ENCODE data around the gene ECSIT. TPM values are rescaled to one million over a fixed set of nuclear protein-coding genes. Genes with fewer than 3 reads are reported as not detected.

The ECSIT gene
- total RNA-seq, 2 donors from 2014 or later = 44.2 to 53.3 TPM

GRCh38 chr19:11538232-11539036 is 9.5 kb upstream of the ECSIT start, which contains the start of gene CNN1:
Gene CNN1 (plus strand): TSS chr19:11538851. CDS start chr19:11538928, 77 bp downstream.
- no peak for ATAC-seq (replicated peaks)
- Mint-ChIP-seq H3K27ac (no peak within 1 kb of the TSS), H3K27me3 (peaks cover 13% of the 10 kb centered on the region), H3K4me1 (peaks cover 5% of the 10 kb centered on the region), H3K9me3 (no peaks in the 10 kb centered on the region), H3K4me3 (no peak within 1 kb of the TSS), H3K36me3 (ENCODE audit: low read depth) (no peaks in the 10 kb centered on the region)

DNA sequence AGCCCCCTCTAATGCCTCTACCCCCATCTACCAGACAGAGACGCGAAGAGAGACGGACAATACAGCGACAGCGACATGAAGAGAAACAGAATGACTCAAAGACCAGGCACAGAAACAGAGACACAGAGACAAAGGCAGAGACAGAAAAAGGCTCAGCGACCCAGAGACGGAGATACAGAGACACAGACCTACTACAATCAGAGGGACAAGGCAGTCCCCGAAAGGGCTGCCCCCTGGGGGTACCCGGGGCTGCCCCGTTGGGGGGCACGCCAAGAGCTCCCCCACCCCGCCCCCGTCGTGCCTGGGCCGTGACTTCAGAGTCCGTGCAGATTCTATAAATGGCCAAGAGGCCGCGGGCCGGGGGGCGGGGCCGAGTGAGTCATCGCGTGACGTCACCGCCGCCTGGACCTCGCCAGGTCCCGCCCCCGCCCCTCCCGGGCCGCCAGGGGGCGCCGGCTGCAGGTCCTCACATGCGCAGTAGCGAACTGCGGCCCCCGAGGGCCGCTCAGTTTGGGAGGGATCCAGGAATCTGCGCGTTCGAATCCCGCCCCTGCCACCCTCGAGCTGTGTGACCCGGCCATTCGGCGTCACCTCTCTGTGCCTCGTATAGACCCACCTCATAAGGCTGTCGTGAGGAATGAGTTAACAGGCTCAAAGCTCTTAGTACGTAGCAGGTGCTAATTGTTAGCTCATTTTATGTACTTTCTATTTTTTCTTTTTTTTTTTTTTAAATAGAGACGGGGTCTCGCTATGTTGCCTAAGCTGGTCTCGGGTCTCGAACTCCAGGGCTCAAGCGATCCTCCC is 7.1 kb upstream of the ECSIT start:
- peak overlapping the region; percentile 74 for H3K4me3 Mint-ChIP-seq
- H3K9me3 Mint-ChIP-seq = no peaks in the 10 kb centered on the region
- peak; percentile 77 for ATAC-seq (replicated peaks)
- H3K36me3 Mint-ChIP-seq (ENCODE audit: low read depth) = no peaks in the 10 kb centered on the region
- peaks cover 10% of the 10 kb centered on the region for H3K27me3 Mint-ChIP-seq
- H3K4me1 Mint-ChIP-seq = peaks cover 9% of the 10 kb centered on the region
- H3K27ac Mint-ChIP-seq = peak overlapping the region; percentile 89

DNA sequence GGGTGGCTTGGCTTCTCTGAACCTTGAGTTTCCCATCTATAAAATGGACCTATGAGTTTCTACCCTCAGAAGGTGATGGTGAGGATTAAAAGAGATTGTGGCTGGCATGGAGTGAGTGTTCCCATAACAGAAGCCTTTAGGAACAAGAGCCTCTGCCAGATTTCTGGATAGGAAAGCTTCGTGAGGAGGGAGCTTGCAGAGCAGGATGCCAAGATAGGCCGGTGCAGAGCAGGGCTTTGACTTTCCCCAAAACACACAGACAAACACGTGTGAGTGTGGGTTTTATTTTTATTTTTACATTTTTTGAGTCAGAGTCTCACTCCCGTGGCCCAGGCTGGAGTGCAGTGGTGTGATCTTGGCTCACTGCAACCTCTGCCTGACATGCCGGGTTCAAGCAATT is 6.0 kb upstream of the ECSIT start:
- Mint-ChIP-seq H3K27ac (peak overlapping the region; percentile 67), H3K9me3 (no peaks in the 10 kb centered on the region), H3K4me1 (peaks cover 9% of the 10 kb centered on the region), H3K27me3 (peaks cover 5% of the 10 kb centered on the region), H3K36me3 (ENCODE audit: low read depth) (no peaks in the 10 kb centered on the region), H3K4me3 (peak overlapping the region; percentile 74)
- ATAC-seq (replicated peaks) = no peak

DNA sequence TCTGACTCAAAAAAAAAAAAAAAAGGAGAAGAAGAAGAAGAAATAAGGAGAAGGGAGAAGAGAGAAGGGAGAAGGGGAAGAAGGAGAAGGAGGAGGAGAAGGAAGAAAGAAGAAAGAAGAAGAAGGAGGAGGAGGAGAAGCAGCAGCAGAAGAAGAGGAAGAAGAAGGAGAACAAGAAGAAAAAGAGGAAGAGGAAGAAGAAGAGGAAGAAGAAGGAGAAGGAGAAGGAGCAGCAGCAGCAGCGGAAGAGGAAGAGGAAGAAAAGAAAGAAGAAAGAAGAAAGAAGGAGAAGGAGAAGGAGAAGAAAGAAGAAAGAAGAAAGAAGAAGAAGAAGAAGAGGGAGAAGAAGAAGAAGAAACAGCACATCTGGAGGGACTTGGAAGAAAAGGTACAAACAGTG is 5.6 kb upstream of the ECSIT start:
- H3K27ac Mint-ChIP-seq = peak overlapping the region; percentile 67
- peaks cover 9% of the 10 kb centered on the region for H3K4me1 Mint-ChIP-seq
- H3K9me3 Mint-ChIP-seq = no peaks in the 10 kb centered on the region
- H3K36me3 Mint-ChIP-seq (ENCODE audit: low read depth) = no peaks in the 10 kb centered on the region
- peaks cover 5% of the 10 kb centered on the region for H3K27me3 Mint-ChIP-seq
- peak overlapping the region; percentile 74 for H3K4me3 Mint-ChIP-seq
- ATAC-seq (replicated peaks) = no peak

DNA sequence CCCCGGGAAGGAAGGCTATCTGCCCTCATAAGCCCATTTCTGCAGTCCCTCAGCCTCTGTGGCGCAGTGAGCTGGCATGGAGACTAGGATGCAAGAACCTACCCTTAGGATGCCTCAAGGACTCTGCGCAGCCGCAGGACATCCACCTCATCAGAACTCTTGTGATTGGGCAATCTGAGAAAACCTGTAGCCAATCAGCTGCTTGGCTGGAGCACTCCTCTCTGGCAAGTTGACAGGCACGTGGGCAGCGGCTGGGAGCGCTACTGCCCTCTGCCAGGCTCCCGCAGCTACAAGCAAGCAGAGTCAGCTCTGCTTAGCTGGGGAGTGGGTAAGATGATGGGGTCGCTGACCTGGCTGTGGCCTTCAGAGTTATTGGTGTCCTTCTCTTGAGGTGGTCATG is 1.5 kb upstream of the ECSIT start:
- ATAC-seq (replicated peaks) = peak; percentile 10
- Mint-ChIP-seq H3K9me3 (no peaks in the 10 kb centered on the region), H3K4me1 (peaks cover 10% of the 10 kb centered on the region), H3K36me3 (ENCODE audit: low read depth) (peaks cover 14% of the 10 kb centered on the region), H3K27me3 (no peaks in the 10 kb centered on the region), H3K4me3 (no peak overlapping the region), H3K27ac (no peak overlapping the region)

DNA sequence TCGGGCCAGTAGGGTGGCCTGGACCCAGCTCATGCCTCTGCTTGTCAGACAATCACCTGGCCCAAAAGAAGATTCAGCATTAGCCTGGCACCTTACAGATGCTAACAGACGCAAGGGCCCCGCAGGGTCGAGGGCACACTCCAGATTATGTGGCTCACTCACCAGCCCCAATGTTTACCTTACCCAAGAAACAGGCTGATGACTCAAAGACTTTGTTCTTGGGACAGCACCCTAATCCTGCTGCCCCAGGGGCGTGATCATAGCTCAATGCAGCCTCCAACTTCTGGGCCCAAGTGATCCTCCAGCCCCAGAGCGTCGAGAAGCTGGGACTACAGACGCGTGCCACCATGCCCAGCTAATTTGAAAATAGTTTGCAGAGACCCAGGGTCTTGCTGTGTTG is 9.8 kb downstream of the ECSIT start:
- ATAC-seq (replicated peaks) = peak; percentile 48
- H3K27ac Mint-ChIP-seq = no peak overlapping the region
- H3K4me1 Mint-ChIP-seq = no peaks in the 10 kb centered on the region

GRCh38 chr19:11513946-11514345 is 15.0 kb downstream of the ECSIT start:
- Mint-ChIP-seq H3K27ac (no peak overlapping the region), H3K9me3 (no peaks in the 10 kb centered on the region), H3K27me3 (no peaks in the 10 kb centered on the region), H3K36me3 (ENCODE audit: low read depth) (peaks cover 77% of the 10 kb centered on the region), H3K4me3 (no peak overlapping the region), H3K4me1 (no peaks in the 10 kb centered on the region)
- no peak for ATAC-seq (replicated peaks)

More for the DNA sequence above, 9.8 kb downstream of the ECSIT start:
- Mint-ChIP-seq H3K27me3 (no peaks in the 10 kb centered on the region), H3K36me3 (ENCODE audit: low read depth) (peaks cover 73% of the 10 kb centered on the region), H3K9me3 (no peaks in the 10 kb centered on the region), H3K4me3 (no peak overlapping the region)

GRCh38 chr19:11510444-11510843 is 18.5 kb downstream of the ECSIT start:
- Mint-ChIP-seq H3K36me3 (ENCODE audit: low read depth) (peaks cover 63% of the 10 kb centered on the region), H3K4me3 (no peak overlapping the region), H3K27me3 (no peaks in the 10 kb centered on the region), H3K4me1 (no peaks in the 10 kb centered on the region), H3K27ac (no peak overlapping the region), H3K9me3 (no peaks in the 10 kb centered on the region)
- ATAC-seq (replicated peaks) = no peak

GRCh38 chr19:11507370-11508078 is 21.4 kb downstream of the ECSIT start:
- Mint-ChIP-seq H3K9me3 (no peaks in the 10 kb centered on the region), H3K36me3 (ENCODE audit: low read depth) (peaks cover 45% of the 10 kb centered on the region), H3K27me3 (no peaks in the 10 kb centered on the region), H3K4me1 (peaks cover 7% of the 10 kb centered on the region), H3K27ac (no peak overlapping the region), H3K4me3 (peak overlapping the region; percentile 90)
- ATAC-seq (replicated peaks) = no peak

DNA sequence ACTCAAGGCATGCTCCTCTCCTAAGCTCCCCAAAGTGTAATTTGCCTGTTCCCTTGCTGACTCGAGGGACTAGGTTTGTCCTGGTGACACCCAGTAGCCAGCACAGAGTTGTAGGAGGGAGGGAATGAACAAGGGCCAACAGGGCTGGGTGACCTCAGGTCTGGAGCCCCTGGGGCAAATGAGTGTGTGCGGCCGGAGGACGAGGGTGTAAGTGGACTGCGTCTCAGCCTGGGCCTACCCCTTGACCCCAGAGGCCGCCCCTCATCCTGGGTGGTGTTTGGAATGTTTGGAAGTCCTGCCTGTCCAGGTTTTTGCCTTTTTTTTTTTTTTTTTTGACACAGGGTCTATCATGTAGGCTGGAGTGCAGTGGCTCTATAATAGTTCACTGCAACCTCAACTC is 22.0 kb downstream of the ECSIT start:
- peaks cover 7% of the 10 kb centered on the region for H3K4me1 Mint-ChIP-seq
- H3K27ac Mint-ChIP-seq = peak overlapping the region; percentile 96
- H3K27me3 Mint-ChIP-seq = no peaks in the 10 kb centered on the region
- no peak for ATAC-seq (replicated peaks)
- no peaks in the 10 kb centered on the region for H3K9me3 Mint-ChIP-seq
- H3K4me3 Mint-ChIP-seq = peak overlapping the region; percentile 90
- H3K36me3 Mint-ChIP-seq (ENCODE audit: low read depth) = peaks cover 41% of the 10 kb centered on the region

DNA sequence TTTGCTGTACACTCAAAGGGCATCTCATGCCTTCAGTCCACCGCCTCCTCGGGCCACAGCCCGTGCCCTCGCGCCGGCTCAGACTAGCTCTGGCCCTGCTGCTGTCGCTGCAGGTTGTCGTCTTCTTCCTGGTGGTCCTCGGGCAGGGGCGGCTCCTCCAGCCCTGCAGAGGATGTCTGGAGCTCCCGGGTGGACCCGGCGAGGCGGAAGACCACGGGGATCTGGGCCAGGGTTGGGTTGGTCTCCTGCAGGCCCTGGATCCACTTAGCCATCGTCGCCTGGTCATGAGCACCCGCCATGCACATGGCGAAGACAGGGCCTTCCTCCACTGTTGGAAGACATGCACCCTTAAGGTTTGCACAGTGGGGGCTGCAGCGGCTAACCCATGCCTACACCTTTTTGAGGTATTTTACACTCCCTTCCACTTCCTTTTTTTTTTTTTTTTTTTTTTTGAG is 22.8 kb downstream of the ECSIT start:
- Mint-ChIP-seq H3K4me1 (peaks cover 10% of the 10 kb centered on the region), H3K27ac (peak overlapping the region; percentile 96), H3K27me3 (no peaks in the 10 kb centered on the region), H3K36me3 (ENCODE audit: low read depth) (peaks cover 39% of the 10 kb centered on the region), H3K9me3 (no peaks in the 10 kb centered on the region), H3K4me3 (peak overlapping the region; percentile 90)
- peak; percentile 33 for ATAC-seq (replicated peaks)

DNA sequence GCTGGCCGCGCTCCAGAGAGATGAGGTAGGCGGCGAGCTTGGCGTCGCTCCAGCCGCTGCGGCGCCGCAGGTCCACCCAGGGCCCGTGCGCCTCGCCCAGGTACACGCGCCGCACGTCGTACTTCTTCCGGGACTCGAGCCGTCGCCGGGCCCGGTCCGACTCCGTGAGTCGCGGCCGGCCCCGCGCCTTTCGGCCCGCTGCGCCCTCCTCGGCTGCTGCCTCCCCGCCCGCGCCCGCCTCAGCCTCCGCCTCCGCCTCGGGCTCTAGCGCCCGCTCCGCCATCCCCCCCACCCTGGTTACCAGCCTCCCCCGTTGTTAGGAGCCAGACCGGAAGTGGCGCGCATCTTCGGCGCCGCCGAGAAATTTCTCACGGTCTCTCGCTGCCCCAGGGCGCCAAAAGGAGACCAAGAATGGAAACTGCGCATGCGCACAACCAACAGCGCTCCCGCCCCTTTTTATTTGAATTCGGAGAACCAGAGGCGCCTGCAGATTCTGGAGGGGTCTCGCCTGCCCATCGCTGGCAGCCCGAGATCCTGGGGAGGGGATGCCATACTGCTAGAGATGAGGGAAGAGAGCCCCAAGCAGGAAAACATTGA is 23.3 kb downstream of the ECSIT start, which contains the start of gene ZNF653:
ZNF653 (minus strand) TSS at position 336 of the 597 bp plus-strand sequence; CDS start at position 283, 53 bp downstream.
- Mint-ChIP-seq H3K4me1 (peaks cover 10% of the 10 kb centered on the region), H3K4me3 (peak within 1 kb of the TSS; percentile 90), H3K36me3 (ENCODE audit: low read depth) (peaks cover 41% of the 10 kb centered on the region), H3K27ac (peak within 1 kb of the TSS; percentile 96), H3K27me3 (no peaks in the 10 kb centered on the region), H3K9me3 (no peaks in the 10 kb centered on the region)
- peak; percentile 67 for ATAC-seq (replicated peaks)

DNA sequence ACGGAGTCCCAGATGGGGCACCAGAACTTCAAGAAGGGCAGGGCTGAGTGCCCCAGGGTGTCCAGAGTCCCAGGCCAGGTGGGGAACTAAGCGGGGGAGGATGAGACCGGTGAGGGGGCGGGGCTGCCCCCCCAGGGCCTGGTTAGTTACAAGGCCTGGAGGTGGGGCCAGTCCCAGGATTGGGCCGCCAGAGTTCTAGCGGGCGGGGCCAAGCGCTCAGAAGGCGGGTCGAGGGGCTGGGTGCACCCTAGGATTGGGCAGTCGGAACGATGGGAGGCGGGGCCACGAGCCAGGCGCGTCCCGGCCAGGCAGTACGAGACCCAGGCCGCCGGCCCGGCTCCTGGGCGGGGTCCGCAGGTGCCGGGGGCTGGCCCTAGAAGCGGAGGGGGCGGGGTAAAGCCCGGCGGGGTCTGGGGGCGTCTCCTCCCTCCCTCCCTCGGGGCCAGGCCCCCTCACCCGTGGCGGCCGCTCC is 23.9 kb downstream of the ECSIT start:
- peaks cover 37% of the 10 kb centered on the region for H3K36me3 Mint-ChIP-seq (ENCODE audit: low read depth)
- ATAC-seq (replicated peaks) = peak; percentile 96

More for the DNA sequence above, 23.9 kb downstream of the ECSIT start:
- H3K27ac Mint-ChIP-seq = peak overlapping the region; percentile 96
- H3K9me3 Mint-ChIP-seq = no peaks in the 10 kb centered on the region
- peaks cover 10% of the 10 kb centered on the region for H3K4me1 Mint-ChIP-seq
- no peaks in the 10 kb centered on the region for H3K27me3 Mint-ChIP-seq
- H3K4me3 Mint-ChIP-seq = peak overlapping the region; percentile 90
